ENCODE data around the gene NFYC.

DNA sequence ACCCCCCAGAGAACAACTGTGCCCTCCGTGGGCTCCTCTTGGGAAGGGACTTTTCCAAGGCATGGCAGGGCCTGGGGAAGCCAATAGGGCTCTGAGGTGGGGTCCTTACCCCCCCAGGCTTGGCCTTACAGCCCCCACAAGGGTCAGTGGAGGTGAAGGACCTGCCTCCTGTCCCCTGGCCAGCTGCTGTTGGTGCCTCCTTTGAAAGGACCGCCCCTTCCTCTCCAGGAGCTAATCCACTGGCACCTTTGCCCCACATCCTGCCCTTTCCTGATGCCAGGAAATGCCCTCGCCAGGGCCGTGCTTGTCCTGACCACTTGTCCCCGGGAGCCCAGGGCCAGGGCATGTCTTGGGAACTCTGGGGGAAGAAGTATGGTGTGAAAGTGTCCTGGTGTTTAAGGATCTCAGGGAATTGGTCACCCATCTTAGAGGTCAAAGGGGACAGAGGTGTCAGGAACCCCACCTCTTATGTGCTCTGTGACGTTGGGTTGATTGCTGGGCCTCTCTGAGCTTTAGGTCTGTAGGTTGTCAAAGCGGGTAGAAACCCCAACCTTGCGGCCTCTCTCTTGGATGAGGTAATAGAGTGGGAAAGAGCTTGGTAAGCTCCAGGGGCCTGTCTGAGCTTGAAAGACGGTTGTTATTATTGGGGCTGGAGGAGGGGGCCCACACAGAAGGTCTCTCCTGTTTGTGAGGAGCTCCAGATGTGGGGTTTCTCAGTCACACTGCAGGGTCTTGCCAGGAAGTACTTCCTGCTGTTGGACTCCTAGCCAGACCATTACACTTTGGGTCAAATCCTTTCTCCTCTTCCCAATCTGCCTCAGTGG, 94.9 kb downstream of the NFYC start:
- TF ChIP-seq CTCF (IDR thresholded peaks at IDR 0.05) (no peak), POLR2A (IDR thresholded peaks at IDR 0.05) (no peak)
